Lung (tissue), 12 donors: ENCODE data around the gene SCO1. TPM values are rescaled to one million over a fixed set of nuclear protein-coding genes. Genes with fewer than 3 reads are reported as not detected.
"Not testable (repeated sequence)": the region's sequence is repeated elsewhere in the genome, so short reads cannot be mapped to it uniquely, and the experiment has no call there.

Source experiments
- ATAC-seq: fragments of 200-7000 bp; cut with Tn5 transposase; one replicate; pipeline ENCODE4 v1.9.1; 2020; ENCODE audit warnings: moderate number of reproducible peaks; ENCODE audit not compliant: insufficient read depth, low FRiP score
- DNase-seq, 3 donors: peaks; one replicate each; pipeline ENCODE4 v3.0.0-alpha.2; 2013 to 2017
- H3K27ac ChIP-seq, 2 donors: one replicate each; pipeline ENCODE4 v1.5.1; 2013; ENCODE audit warnings: mild to moderate bottlenecking in 2 of 2, moderate library complexity in 2 of 2, control low read depth in 1 of 2, inconsistent platforms in 1 of 2, low read depth in 1 of 2, low read length in 1 of 2
- H3K27me3 ChIP-seq, 3 donors: one replicate each; pipeline ENCODE4 v1.5.1; 2013; ENCODE audit warnings: low read length in 2 of 3; ENCODE audit not compliant: control insufficient read depth in 3 of 3, insufficient read depth in 3 of 3
- H3K36me3 ChIP-seq, 4 donors: one replicate each; pipeline ENCODE4 v1.5.1; 2013; ENCODE audit warnings: low read length in 4 of 4, mild to moderate bottlenecking in 1 of 4, moderate library complexity in 1 of 4; ENCODE audit not compliant: control insufficient read depth in 4 of 4, insufficient read depth in 4 of 4
- H3K4me1 ChIP-seq, 5 donors: one replicate each; pipeline ENCODE4 v1.5.1; 2013; ENCODE audit warnings: low read length in 5 of 5, mild to moderate bottlenecking in 2 of 5, moderate library complexity in 1 of 5; ENCODE audit not compliant: control insufficient read depth in 5 of 5, insufficient read depth in 5 of 5
- H3K4me3 ChIP-seq: one replicate; pipeline ENCODE4 v1.5.1; 2013; ENCODE audit warnings: mild to moderate bottlenecking, control low read depth, moderate library complexity
- H3K9ac ChIP-seq, 2 donors: one replicate each; pipeline ENCODE4 v1.5.1; 2013; ENCODE audit warnings: low read length in 2 of 2, control low read depth in 1 of 2; ENCODE audit not compliant: insufficient read depth in 1 of 2
- H3K9me3 ChIP-seq, 4 donors: one replicate each; pipeline ENCODE4 v1.5.1; 2013; ENCODE audit warnings: low read length in 3 of 4, mild to moderate bottlenecking in 1 of 4, moderate library complexity in 1 of 4; ENCODE audit not compliant: control insufficient read depth in 4 of 4, insufficient read depth in 3 of 4
- WGBS, 2 donors: extraction: QIAGEN DNeasy Blood & Tissue Kit; methylation state at CpG; one replicate each; pipeline ENCODE4 v1.1.7; 2013; 5-methylcytosine and 5-hydroxymethylcytosine counted together
- polyA plus RNA-seq, 2 donors: library from polyadenylated mRNA; stranded (reverse); fragments of 200-250 nt; gene quantifications; one replicate each; pipeline ENCODE4 v1.2.1, GENCODE V29; 2013
- total RNA-seq, 2 donors: library from RNA; depleted of rRNA in 1 of 2; stranded (reverse); fragments of >200 nt in 1 of 2; gene quantifications; one replicate each; pipeline ENCODE4 v1.2.1, GENCODE V29; 2014 to 2021
- TF ChIP-seq, protein P1 (sequence below): IDR thresholded peaks from 2 replicates; pipeline ENCODE4 v1.5.1; 2012; ENCODE audit warnings: mild to moderate bottlenecking; ENCODE audit errors: control extremely low read depth, extremely low read depth
- donor health status: control.
- donor health status: control.
- donor health status: Bipolar disorder and iron deficiency.
- donor health status: healthy.
- donor health status: DM: yes; HTN: yes; CAD: no.

The SCO1 gene
- total and polyA plus RNA-seq, 4 donors: 5.9 to 30.5 (median 25.5) TPM

GRCh38 chr17:10698096-10698818 lies 924 bp upstream of the SCO1 start:
- Histone ChIP-seq H3K36me3 (peaks cover 3 to 12% (median 10%) of the 10 kb centered on the region in 4 donors), H3K4me1 (peaks cover 4 to 15% (median 8%) of the 10 kb centered on the region in 5 donors), H3K9ac (peak overlapping the region; percentile 72 to 76), H3K27me3 (no peaks in the 10 kb centered on the region), H3K4me3 (peak overlapping the region; percentile 90), H3K27ac (peak overlapping the region in 1 of 2 donors; percentile 98), H3K9me3 (no peaks in the 10 kb centered on the region)
- TF ChIP-seq, protein P1, sequence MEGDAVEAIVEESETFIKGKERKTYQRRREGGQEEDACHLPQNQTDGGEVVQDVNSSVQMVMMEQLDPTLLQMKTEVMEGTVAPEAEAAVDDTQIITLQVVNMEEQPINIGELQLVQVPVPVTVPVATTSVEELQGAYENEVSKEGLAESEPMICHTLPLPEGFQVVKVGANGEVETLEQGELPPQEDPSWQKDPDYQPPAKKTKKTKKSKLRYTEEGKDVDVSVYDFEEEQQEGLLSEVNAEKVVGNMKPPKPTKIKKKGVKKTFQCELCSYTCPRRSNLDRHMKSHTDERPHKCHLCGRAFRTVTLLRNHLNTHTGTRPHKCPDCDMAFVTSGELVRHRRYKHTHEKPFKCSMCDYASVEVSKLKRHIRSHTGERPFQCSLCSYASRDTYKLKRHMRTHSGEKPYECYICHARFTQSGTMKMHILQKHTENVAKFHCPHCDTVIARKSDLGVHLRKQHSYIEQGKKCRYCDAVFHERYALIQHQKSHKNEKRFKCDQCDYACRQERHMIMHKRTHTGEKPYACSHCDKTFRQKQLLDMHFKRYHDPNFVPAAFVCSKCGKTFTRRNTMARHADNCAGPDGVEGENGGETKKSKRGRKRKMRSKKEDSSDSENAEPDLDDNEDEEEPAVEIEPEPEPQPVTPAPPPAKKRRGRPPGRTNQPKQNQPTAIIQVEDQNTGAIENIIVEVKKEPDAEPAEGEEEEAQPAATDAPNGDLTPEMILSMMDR: no peak
- ATAC-seq (no peak), DNase-seq (peak in 2 of 3 donors; percentile 39 to 41)
- 7 to 15% methylated on average over 18 of the region's 18 CpGs for WGBS, 2 donors

- not testable (repeated sequence) for H3K27me3 ChIP-seq, H3K9me3 ChIP-seq, ATAC-seq, H3K27ac ChIP-seq, H3K9ac ChIP-seq, H3K4me3 ChIP-seq, DNase-seq
- H3K36me3 ChIP-seq: peaks cover 6 to 23% (median 12%) of the 10 kb centered on the region in 4 donors
- WGBS, 2 donors: 90 to 92% methylated on average over 17 of the region's 17 CpGs
- peaks cover 3 to 15% (median 8%) of the 10 kb centered on the region in 5 donors for H3K4me1 ChIP-seq
Observed at GRCh38 chr17:10695875-10696407, 1.4 kb downstream of the SCO1 start.

- TF ChIP-seq, protein P1: no peak
Observed at GRCh38 chr17:10687499-10687898, 9.8 kb downstream of the SCO1 start.

GRCh38 chr17:10683853-10684252 lies 13.5 kb downstream of the SCO1 start:
- H3K27ac ChIP-seq: no peak overlapping the region
- DNase-seq: peak in 2 of 3 donors; percentile 8 to 15
- H3K9ac ChIP-seq: no peak overlapping the region
- H3K36me3 ChIP-seq: peaks cover 24 to 42% (median 38%) of the 10 kb centered on the region in 4 donors
- WGBS, 2 donors: 56% methylated on average over 2 of the region's 2 CpGs
- TF ChIP-seq, protein P1: no peak
- no peak for ATAC-seq
- H3K9me3 ChIP-seq: no peaks in the 10 kb centered on the region
- no peaks in the 10 kb centered on the region for H3K27me3 ChIP-seq
- no peak overlapping the region for H3K4me3 ChIP-seq
- H3K4me1 ChIP-seq: no peaks in the 10 kb centered on the region

More at GRCh38 chr17:10687499-10687898, 9.8 kb downstream of the SCO1 start:
- DNase-seq (no peak), ATAC-seq (no peak)
- Histone ChIP-seq H3K27me3 (no peaks in the 10 kb centered on the region), H3K9me3 (no peaks in the 10 kb centered on the region), H3K4me3 (no peak overlapping the region), H3K9ac (no peak overlapping the region), H3K4me1 (no peaks in the 10 kb centered on the region), H3K27ac (no peak overlapping the region), H3K36me3 (peaks cover 20 to 51% (median 27%) of the 10 kb centered on the region in 4 donors)
- 90 to 91% methylated on average over 2 of the region's 2 CpGs for WGBS, 2 donors
